CD4-positive, alpha-beta T cell treated with Interleukin-12 subunit alpha and Interleukin-12 subunit beta, for 1 hour (primary cell): ENCODE measurements around the gene CSNK1G3.
A peak's percentile ranks its signal among the peaks of the same experiment; 100 is the strongest.
"Not testable (repeated sequence)": the region's sequence is repeated elsewhere in the genome, so short reads cannot be mapped to it uniquely, and the experiment has no call there.

Experiments used
- DNase-seq: peaks from one replicate; pipeline ENCODE4 v3.0.0-alpha.2; 2020

CSNK1G3 gene

DNA sequence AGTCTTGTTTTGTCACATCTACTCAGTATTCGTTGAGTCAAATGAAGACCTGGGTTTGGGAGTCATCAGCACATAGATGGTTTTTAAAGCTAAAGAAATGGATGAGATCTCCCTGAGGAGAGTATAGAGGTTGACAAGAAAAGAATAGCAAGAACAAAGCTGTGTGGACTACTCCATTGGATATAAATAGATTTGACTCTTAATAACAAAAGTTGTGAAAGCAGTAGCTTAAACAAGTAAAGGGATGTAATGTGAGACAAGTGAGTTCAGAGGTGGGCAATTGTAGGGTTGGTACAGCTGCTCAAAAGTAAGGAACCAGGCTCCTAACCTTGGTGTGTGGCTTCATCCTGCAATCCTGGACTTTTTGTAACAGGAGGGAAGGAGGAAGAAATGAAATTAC is 49.3 kb downstream of the CSNK1G3 start:
- DNase-seq: no peak

DNA sequence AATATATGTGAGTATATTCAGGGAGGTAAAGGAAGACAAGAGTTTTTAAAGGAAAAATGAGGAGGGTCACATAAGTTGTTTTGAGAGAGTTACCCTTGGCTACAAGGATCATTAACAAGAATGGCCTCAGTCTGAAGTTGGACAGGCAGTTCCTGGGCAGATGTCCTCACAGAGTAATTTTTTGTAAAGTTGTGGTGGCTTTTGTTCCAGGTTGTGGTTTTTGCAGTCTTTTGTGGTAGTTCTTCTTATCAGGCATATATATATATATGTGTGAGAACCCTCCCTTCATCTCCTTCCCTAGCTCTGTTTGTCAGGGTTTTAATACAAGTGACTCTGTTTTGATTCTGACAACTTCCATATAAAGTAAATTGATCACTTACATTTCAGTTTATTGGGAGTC is 60.0 kb downstream of the CSNK1G3 start:
- no peak for DNase-seq

DNA sequence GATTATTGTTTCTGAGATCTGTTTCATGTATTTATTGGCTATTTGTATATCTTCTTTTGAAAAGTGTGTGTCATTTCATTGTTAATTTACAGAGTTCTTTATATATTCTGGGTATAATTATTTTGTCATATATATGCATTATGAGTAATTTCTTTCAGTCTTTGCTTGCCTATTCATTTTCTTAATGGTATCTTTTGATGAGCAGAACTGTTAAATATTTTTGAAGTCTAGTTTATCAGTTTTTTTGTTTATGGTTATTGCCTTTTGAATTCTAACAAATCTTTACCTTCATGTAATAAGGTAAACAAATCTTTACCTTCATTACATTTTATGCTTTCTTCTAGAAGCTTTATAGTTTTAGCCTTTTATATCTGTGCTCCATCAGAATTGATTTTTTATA is 66.4 kb downstream of the CSNK1G3 start:
- DNase-seq: no peak

DNA sequence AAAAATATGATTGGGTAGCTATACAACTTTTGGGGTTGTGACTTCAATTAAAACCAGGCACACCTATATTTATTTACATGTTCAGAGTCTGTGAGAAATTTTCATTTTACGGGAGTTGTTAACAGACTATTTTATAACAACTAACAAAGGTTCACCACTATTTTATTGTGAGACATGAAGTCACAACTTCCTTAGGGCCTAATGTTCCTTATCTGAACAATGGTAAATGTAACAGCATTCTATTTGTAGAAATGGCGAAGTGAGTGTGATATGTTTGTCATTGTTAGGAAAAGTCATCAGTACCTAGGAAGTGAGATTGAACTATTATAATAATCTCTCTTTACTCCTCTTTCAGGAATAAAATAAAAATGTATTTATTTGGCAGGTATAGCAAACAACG is 67.4 kb downstream of the CSNK1G3 start:
- no peak for DNase-seq

DNA sequence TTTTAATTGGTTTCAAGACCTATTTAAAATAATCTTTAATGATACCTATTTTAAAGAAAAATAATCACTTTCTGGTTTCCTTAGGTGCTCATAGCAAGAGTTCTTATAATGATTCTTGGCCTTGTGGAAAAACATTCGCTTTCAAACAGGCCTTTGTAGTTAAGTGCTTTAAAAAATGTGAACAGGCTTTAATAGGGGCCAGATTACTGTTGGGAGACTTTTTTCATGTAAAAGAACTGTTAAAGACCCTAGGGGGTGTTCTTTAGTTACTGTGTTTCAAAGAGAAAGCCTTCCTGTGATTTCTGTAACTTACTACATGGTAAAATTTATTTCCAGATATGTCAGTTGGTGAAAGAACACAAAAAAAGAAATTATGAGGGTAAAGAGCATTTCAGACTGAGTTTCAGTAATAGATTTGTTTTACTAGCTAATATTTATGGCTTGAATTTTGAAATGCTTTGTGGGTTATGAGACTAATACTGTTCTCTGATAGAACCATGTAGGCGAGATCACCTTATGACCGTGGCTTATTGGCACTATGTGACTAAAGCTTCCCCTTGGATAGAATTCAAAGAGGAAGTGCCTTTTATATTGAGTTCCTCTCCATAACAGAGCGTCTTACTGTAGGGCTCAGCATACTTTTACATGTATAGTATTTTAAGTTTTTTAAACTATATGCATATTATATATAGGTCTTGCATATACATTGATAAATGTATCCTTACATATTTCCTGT is 70.7 kb downstream of the CSNK1G3 start:
- DNase-seq: no peak

DNA sequence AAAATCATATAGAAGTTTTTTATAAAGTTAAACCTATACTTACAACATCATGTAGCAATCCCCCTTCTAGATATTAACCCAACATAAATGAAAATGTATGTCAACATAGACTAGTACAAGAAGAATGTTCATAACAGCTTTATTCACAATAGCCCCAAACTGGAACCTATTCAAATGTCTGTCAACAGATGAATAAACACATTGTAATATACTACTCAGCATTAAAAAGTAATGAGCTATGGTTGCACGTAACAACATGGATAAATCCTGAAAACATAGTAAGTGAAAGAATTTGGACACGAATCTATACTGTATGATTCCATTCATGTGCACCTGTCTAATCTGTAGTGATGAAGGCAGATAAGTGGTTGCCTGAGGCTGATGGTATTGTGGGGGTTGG is 73.9 kb downstream of the CSNK1G3 start:
- DNase-seq: no peak

DNA sequence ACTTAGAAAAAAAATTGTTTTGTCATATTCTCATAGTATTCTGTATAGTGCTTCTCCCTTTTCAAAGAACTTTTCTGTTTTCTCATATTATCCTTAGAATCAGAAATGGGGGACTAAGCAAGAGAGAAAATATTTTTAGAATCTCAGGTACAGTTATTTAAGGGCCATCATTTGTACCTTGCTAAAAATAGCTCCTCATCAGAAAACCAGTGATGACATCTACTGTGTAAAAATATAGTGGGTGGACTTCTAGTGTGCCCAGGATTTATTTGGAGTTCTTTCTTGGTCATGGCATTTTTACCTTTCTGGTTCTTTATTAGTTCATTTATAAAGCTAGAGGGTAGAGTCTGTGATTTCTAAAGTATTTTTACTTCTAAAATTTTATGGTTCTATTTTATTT is 82.5 kb downstream of the CSNK1G3 start:
- DNase-seq: no peak

DNA sequence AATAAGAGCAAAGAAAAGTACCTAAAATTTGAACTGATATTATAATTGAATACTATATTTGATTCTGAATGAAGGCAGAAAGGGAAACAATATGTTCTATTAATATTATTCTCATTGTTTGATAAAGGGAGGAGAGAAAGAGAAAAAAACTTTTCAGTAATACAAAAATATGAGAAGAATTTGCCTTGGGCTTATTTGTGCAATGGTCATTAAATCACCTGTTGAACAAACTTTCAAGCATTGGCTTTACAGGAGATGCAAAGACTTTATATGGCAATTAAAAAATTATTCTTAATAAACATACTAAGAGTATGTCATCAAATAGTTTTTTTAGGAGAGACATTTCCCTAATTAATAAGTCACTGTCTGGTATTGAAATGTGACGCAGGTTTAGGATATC is 85.0 kb downstream of the CSNK1G3 start:
- DNase-seq: no peak

DNA sequence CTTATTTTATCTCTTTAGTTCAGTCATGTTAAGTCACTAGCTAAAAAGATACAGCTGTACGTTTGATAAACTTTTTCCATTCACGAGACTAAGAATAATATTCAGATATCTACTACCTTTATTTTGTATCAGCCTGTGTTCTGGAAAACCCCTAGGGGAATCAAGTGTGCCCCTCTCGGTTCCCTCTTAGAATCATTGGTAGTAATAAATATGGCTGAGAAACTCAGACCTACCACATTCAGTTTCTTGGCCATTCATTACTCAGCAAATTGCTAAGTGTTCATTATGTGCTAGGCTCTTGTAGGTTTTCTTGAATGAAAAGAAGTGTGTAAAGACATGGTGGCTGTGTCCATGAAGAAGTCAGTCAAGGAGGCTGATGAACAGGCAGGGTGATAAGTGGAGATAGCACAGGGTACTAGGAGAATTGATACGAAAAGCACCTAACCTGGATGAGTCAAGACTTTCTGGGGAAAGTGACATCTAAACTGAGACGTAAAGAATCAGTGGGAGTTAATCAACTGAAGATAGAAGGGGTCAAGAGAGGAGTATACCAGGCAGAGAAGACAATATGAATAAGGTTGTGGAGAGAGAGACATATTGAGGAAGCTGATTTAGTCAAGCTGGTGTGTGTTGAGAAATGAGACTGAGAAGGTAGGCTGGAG is 86.2 kb downstream of the CSNK1G3 start:
- DNase-seq: no peak

DNA sequence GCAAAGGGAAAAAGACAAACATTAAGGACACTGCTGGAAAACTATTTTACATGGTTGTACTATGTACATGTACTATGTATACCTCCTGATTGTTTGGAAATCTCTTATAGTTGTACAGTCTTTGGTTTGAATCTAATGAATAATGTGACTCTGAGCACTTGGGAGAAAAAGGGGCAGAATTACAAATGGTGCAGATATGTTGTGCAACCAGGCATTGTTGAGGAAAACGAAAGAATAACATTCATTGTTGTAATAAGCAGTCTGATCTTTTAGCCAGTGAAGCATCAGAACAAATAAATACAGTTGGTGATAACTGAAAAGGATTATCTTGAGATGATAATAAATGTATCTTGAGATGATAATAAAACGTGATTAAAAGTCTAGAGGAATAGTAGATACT is 87.2 kb downstream of the CSNK1G3 start:
- no peak for DNase-seq

DNA sequence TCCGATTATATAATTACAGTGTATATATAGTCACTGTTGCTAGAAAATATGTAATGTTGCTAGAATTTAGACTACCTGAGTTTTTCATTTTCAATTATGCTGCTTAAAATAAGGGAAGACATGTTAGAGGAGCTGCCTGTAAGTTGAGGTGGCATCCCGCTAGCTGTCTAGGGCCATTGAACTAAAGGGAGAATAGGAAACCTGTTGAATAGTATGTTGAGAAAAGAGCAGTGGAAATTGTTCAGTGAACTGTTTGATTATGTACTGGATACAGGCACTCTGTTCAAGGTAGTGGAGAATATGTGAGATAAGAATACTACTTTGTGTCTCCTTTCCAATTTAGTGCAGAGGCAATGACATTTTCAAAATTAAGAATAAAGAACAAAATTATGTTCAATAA is 89.6 kb downstream of the CSNK1G3 start:
- no peak for DNase-seq

DNA sequence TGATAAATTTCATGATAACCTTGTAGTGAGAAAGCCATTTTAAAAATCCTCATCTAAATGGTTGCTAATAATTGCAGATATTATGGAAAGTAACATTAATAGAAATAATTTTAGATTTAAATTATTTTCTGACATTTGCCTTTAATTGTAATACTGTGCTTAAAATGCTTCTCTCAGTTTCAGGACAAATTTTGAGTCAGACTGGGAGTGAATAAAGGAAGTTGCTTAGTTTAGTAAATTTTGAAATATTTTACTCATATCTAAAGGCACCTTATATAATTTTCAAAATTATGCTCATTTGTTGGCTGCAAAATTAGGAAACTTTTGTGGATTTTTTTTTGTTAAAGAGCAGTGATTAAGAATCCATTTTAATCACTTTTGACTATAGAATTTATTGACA is 93.8 kb downstream of the CSNK1G3 start:
- DNase-seq: no peak

DNA sequence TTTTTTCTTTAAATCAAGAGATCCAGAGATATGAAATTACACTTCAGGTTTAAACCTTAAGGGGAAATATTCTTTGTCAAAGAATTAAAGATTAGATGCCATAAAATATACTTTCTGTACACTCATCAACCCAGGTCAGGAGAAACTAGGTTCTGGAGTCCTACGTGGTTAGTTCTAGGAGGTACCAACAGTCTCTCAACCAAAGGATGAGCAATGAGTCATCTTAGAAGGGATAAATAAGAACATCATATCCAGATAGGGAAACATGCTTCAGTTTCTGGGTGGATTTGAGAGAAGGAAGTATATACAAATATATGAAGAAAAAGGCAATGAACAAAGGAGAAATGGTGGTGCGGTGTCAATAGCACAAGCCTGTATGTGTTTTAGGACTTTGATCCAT is 98.2 kb downstream of the CSNK1G3 start:
- DNase-seq: no peak

DNA sequence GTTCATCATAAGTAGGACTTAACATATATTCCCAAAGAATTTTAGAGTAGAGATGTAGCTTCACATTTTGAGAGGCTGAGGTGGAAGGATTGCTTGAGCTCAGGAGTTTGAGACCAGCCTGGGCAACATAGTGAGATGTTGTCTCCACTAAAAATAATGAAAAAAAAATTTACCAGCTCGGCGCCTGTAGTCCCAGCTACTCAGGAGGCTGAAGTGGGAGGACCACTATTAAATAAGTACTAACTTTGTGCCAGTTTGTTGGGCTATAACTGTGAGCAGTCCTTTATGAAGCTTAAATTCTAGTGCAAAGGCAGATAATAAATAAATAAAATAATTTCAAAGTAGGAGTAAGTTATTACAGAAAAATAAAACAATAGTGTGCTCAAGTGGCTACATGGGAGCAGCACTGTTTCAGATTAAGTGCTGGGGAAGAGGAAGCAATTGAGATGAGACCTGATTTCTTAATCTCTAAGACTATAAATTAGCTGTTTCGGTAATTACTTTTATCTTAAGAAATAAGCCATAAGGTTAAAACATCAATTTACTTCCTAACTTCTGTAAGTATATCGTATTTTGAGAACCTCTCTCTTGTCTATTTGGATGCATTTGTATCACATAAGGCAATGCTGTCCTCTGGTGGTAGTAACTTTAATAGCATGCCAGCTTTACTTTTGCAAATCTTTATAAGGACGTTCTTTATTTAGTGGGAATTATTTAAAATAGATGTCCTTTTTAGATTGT is 98.9 kb downstream of the CSNK1G3 start:
- DNase-seq: peak; percentile 65

DNA sequence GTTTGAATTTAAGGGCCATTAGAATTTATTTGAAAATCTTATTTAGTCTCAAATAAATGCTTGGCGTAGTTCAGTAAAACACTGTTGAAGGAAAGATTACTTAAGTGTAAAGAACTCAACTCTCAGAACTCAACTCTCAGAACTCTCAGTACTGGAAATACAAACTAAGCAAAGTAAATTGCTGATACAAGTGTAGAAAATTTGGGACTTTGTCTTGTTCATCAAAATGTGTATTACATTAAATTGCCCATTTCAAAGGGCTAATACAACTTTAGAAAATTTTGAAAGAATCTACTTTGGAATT is 99.4 kb downstream of the CSNK1G3 start:
- DNase-seq: no peak

DNA sequence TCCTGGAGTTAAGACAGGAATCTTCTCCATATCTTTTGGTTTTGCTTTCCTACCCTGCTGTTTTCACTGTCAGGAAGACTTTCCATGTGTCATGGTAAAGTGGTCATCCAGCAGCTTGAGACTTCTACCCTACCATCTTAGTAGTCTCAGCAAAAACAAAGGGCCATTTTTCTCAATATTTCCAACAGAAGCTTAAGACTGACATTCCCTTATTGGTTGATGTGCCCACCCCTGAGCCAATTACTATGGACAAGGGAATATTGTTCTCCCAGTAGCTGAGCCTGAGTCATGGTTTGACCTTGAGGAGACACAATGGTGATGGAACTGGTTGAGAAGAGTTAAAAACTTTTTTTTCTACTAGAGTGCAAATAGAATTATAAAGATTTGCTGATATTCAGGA is 105.6 kb downstream of the CSNK1G3 start:
- no peak for DNase-seq

DNA sequence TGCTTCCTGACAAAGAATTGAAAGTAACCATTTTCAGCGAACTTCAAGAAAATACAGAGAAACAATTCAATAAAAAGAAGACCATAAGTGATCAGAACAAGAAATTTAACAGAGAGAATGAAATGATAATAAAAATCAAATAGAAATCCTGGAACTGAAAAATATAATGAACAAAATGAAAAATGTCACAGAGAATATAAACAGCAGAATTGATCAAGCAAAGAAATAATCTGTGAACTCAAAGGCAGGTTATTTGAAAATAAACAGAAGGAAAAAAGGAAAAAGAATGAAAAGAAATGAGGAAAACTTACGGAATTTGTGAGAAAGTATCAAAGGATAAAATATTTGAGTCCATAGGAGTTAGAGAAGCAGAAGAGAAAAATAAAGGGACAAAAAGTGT is 114.1 kb downstream of the CSNK1G3 start:
- no peak for DNase-seq

DNA sequence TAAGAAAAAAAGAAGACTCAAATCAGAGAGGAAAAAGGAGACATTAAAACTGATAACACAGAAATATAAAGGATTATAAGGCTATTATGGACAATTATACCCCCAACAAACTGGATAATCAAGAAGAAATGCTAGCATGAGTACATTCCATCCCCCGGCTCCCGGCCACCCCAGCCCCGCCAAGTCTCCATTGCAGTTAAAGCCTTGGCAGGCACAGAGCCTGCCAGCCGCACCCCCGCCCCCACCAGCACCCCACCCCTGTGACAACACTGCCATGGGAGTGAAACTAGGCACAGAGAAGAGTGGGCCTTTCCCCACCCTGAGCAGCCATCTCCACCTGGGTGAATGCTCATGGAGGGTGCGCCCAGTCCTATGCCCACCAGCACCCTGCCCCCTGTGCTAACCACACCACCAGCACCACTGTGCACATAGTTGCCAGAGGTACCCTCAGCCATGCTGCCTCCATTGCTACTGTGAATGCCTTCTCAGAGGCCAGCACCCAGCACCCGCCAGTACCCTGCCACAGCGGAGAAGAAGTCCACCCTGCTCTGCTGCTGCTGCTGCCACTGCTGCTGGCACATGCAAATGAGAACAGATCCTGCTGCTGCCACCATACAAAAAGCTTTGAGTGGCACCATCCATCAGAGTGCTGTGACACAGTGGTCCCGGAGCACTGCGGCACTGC is 117.0 kb downstream of the CSNK1G3 start:
- DNase-seq: no peak

DNA sequence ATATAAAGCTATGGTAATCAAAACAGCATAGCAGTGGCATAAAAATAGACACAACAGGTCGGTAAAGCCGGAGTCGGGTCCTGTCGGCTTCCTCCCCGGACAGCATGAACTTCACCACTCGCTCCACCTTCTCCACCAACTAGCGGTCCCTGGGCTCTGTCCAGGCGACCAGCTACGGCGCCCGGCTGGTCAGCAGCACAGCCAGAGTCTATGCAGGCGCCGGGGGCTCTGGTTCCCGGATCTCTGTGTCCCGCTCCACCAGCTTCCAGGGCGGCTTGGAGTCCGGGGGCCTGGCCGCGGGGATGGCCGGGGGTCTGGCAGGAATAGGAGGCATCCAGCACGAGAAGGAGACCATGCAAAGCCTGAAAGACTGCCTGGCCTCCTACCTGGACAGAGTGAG is 124.0 kb downstream of the CSNK1G3 start:
- DNase-seq: no peak

DNA sequence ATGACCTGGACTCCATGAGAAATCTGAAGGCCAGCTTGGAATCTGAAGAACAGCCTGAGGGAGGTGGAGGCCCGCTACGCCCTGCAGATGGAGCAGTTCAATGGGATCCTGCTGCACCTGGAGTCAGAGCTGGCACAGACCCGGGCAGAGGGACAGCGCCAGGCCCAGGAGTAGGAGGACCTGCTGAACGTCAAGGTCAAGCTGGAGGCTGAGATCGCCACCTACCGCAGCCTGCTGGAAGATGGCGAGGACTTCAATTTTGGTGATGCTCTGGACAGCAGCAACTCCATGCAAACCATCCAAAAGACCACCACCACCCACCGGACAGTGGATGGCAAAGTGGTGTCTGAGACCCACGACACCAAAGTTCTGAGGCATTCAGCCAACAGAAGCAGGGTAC is 125.1 kb downstream of the CSNK1G3 start:
- not testable (repeated sequence) for DNase-seq

DNA sequence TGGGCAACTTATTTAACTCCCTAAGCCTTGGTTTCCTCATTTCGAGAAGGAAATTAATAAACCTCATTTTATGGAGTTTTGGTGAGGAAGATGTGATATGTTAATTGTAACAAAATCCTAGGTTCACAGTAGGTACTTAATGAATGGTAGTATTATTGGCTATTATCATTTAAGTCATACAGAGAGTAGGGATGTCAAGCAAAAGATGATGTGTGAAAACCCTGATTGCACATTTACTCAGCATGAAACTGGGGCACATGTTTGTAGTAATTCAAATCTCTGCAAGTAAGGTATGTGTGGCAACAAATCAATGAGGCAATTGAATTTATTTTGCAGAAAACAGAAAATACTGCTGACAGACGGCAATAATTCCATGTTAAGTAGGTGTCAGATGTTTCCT is 127.3 kb downstream of the CSNK1G3 start:
- no peak for DNase-seq

DNA sequence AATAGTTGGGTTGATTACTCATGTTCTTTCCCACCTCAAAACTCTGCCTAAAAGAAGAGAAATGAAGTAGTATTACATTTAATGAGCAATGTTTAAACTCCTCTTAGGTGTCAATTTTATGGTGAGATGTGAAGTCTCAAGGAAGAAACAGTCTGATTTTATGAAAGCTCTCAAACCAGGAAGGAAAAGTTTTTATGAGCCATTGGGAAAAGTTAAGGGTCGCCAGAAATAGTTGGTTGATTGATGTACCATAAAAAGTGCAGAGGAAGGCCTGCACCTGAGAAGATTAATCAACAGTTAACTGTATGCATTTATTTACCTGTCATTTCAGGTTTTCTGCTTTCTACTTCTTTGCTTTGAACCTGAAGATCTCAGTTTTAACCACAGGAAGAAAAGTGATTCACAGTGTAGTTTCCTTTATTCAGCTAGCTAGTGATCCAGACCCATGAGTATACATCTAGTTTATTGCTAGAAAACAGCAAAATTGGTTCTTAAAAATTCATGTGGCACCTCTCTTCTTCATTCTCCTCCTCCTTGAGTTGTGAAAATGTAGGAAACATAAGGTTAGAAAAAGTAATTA is 133.1 kb downstream of the CSNK1G3 start:
- DNase-seq: no peak

DNA sequence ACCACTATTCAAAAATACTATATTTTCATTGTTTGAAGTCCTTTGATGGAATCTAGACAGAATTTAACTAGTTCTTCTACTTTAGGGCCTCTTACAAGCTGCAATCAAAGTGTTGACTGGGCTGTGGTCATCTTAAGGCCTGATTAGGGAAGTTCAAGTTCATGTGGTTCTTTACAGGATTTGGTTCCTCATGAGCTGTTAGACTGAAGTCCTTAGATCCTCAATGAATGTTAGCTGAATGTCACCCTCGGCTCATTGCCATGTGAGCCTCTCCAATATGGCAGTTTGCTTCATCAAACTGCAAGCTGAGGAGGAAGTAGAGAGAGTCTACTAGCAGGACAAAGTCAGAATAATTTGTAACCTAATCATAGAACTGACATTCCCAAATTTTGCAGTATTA is 135.1 kb downstream of the CSNK1G3 start:
- DNase-seq: no peak

DNA sequence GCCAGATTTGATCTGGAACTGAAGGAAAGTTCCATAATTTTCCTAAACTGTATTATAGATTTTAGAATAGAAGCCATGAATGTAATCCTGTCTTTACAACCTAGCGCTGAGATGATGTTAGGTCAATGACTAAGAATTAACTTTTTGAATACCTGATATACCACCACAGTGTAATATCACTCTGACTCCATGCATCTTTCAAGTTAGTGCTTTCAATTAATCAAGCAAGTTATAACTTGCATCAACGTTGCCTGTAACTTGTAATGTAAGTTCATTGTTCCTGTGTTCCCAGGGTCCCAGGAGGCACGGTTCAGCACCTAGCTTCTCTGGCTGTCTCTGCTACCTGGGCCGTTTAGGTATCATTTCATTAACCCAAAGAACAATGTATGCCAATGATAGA is 139.3 kb downstream of the CSNK1G3 start:
- no peak for DNase-seq
